HG03565 (cell line): Measurements from ENCODE around the gene ZNF442.
"Not testable (repeated sequence)": the region's sequence is repeated elsewhere in the genome, so short reads cannot be mapped to it uniquely, and the experiment has no call there.

Experiments
- ATAC-seq: cut with Tn5 transposase; IDR thresholded peaks from one replicate; pipeline ENCODE4 v1.9.1; 2021; ENCODE audit warnings: mild to moderate bottlenecking, moderate library complexity; ENCODE audit not compliant: unreplicated experiment

The ZNF442 gene

GRCh38 chr19:12331211-12331941, 34.1 kb downstream of the ZNF442 start:
- ATAC-seq: no peak

GRCh38 chr19:12330340-12330739, 35.1 kb downstream of the ZNF442 start:
- no peak for ATAC-seq

- ATAC-seq: no peak
These were observed 39.8 kb downstream of the ZNF442 start for GRCh38 chr19:12325690-12326089.

DNA sequence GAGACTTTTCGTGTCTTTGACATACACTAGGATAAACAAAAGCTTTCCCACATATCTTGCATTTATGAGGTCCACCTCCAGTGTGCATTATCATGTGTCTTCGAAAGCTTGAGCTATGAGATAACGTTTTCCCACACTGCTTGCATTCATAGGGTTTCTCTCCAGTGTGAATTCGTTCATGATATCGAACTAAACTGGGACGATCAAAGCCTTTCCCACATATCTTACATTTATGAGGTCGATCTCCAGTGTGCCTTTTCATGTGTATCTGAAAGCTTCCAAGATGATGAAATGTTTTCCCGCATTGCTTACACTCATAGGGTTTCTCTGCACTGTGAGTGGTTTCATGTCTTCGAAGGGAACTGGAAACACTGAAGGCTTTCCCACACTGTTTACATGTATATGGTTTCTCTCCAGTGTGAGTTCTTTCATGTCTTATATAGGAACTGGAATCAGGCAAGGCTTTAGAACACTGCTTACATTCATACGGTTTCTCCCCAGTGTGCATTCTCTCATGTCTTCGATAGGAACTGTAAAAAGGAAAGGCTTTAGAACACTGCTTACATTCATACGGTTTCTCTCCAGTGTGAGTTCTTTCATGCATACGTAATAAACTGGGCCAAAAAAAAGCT, 46.6 kb downstream of the ZNF442 start:
- ATAC-seq: no peak

DNA sequence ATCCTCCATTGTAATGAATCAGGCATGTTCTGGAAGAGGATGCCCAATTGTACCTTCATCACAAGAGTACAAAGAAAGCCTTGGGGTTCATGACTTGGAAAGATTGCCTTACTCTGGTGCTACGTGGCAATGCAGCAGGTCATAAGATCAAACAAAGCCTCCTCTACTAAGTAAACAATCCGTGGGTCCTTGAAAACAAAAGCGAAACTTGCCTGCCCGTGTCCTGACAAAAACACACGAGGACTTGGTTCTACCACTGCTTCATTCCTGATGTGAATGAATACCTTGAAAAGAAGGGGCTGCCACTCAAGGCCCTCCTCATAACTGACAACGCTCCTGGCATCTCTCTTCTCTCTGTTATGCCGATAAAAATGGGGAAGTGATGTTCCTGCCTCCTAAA, 50.9 kb downstream of the ZNF442 start:
- ATAC-seq: no peak

DNA sequence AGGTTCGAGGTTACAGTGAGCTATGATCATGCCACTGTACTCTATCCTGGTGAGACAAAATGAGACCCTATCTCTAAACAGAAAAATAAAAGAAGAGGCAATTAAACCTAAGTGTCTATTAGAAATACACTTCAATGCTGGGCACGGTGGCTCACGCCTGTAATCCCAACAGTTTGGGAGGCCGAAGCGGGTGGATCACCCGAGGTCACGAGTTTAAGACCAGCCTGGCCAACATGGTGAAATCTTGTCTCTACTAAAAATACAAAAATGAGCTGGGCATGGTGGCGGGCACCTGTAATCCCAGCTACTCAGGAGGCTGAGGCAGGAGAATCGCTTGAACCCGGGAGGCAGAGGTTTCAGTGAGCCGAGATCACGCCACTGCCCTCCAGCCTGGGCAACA, 56.6 kb downstream of the ZNF442 start:
- not testable (repeated sequence) for ATAC-seq
